GM19372 (cell line): ENCODE results near the gene EFCAB9.
A peak's percentile ranks its signal among the peaks of the same experiment; 100 is the strongest.
"Not testable (repeated sequence)": the region's sequence is repeated elsewhere in the genome, so short reads cannot be mapped to it uniquely, and the experiment has no call there.

Experiments
- ATAC-seq: cut with Tn5 transposase; IDR thresholded peaks from one replicate; pipeline ENCODE4 v1.9.1; 2021; ENCODE audit warnings: mild to moderate bottlenecking, low read depth, moderate library complexity; ENCODE audit not compliant: unreplicated experiment

The EFCAB9 gene

DNA sequence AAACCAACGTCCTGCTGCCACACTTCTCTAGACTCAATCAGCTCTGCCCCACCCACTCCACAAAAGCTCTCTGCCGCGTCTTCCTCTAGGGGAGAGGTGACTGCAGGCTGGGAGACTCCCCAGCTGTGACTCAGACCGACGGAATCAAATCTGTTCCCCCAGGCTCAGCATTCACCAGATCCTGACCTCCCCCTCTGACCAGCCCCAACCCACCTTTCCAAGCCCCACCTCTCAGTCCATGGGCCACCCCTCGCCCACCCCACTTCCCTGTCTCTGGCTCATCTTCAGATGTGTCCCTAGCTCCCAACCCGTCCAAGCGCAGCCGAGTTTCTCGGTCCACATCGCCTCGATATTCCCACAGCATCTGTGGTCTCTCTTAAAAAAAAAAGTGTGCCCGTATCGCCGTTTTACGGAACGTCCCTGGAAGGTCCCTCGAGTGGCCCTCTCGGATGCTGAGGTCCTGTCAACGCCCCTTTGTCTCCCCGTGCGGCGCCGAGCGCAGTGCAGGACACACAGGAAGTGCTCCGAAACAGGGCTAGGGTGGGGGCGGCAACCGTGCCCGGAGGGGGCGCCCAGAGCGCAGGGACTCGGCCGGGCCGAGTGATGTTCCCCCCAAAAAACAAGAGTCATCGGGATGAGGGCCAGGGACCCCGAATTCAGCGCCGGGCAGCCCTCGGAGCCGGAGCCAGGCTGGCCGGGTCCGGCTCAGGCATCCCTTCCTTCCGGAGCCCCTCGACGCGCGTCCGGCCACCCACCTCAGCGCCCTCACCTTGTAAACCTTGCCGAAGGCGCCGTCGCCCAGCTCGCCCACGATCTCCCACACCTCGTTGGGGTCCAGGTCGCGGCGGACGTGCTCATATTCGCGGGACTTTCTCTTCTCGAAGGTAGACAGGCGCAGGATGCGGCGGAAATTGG is 6.6 kb upstream of the EFCAB9 start:
- ATAC-seq: peak; percentile 28

DNA sequence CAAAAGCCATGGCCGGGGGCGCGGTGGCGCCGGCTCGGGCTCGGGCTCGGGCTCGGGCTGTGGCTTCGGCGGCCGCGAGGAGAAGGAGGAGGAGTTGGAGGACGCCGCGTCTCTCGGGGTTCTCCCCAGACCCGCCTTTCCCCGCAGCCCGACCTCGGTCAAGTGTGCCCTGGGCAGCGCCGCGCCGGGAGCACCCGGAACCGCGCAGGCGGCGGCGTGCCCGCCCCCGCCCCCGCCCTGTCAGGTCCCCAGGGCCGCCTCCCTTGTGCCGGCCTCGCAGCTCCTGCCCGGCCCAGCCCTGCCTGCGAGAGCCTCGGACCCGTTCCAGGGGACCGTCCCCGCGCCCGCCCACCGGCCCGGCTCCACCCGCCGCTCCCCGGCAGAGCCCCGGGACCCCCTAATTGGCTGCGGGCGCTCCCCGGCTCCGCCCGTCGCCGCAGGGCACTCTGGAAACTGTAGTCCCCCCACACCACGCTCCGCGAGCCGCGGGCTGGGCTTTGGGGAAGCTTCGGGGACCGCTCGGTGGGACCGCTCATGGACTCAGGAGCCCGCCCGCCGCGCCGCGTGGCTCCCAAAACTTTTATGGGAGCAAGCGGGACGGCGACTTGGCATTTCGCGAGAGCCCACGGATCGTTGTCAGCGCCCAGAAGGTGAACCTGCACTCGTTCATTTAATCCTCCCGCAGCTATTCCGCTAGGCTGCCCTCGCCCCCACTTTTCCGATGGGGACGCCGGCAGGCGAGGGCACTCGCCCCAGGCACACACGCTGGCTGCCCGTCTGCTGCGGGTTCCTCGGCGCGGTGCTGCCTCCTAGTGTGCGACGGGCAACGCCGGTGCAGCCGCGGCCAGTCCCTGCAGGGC is 5.7 kb upstream of the EFCAB9 start, which contains the start of gene STK10:
TSS of gene STK10 (minus strand) at position 192 of the 860 bp plus-strand sequence. CDS start at position 10, 182 bp downstream.
- ATAC-seq: peak; percentile 65

DNA sequence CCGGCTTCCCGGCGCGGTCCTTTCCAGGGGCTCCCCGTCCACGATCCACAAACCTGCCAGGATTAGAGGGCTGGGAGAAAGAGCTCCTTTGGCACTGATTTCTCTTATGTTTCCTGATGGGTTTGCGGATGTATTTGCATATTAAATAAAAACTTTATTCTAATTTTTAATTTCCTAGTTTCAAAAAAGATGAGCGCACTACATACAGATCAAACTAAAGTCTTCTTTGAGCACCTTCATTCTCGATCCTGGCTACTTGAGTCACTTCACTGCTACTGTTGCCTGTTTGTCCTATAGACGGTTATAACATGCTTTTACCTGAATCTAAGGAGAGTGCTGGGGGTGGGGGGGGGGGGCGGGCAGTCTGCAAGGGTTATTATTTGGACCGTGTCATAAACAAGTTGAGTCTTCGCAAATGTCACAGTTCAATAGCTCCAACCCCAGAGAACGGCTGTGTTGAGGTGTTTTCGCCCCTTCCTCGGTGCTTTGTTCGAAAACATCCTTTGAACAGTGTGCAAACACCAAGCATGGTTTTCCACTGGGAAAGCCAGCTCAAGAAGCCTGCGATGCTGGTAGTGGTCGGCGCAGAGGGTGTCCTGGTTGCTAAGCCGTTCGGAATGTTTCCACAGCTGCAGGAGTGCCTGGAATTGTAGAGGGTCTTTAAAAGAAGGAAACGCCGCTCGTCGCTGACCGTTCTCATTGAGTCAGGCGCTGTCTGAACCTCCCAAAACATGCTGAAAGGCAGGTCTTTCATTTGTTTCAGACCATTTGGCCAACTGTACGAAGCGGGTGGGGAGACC is 4.9 kb upstream of the EFCAB9 start:
- no peak for ATAC-seq

DNA sequence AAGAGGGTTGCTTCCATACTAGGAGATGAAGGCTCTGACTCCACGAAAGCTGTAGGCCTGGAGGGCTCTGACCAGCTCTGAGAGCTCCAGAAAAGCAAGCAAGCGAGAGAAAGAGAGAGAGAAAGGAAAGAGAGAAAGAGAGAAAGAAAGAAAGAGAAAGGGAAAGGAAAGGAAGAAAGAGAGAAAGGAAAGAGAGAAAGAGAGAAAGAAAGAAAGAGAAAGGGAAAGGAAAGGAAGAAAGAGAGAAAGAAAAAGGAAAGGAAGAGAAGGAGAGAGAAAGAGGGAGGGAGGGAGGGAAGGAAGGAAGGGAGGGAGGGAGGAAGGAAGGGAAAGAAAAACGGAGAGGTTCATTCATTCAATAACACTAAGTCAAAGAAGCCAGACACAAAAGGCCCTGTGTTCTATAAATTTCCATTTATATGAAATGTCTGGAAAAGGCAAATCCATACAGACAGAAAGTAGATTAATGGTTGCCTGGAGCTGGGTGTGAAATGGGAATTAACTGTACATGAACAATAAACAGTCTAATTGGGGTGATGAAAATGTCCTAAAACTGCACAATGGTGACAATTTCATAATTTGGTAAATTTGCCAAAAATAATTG is 4.2 kb upstream of the EFCAB9 start:
- no peak for ATAC-seq

- no peak for ATAC-seq
Measured at GRCh38 chr5:172194985-172195774, 1.2 kb downstream of the EFCAB9 start.

GRCh38 chr5:172197775-172198174 is 3.8 kb downstream of the EFCAB9 start:
- ATAC-seq: not testable (repeated sequence)

DNA sequence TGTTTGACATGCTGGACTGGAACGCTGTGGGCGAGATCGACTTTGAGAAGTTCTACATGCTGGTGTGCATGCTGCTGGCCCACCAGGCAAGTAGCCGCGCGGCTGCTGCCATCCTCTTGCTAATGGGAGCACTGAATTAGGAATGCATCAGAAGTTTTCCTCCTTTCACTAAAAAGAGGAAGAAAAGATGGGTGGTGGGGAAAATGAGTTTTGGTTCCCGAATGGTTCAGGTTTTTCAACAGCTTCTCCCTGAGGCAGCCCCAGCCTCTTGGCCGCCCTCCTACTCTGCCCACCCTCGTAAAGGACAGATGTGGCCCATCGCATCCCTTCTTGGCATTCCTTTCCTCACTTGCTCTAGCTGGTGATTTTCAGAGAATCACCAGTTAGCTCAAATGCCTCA is 5.5 kb downstream of the EFCAB9 start:
- ATAC-seq: no peak

DNA sequence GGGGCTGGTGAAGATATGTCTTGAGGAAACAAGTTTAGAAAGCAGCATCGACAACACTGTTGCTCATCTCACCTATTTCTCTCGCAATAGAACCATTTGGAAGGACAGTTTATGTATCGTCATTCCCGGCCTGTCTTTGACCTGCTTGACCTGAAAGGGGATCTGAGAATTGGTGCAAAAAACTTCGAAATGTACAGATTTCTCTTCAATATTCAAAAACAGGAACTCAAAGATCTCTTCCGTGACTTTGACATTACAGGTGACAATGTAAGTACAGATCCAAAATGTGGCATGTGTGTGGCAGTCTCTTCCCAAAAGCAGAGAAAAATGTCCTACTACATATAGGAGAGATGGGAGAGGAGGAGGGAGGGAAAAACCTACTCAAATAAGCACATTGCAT is 6.5 kb downstream of the EFCAB9 start:
- ATAC-seq: no peak

- ATAC-seq: not testable (repeated sequence)
Measured at GRCh38 chr5:172205984-172206383, 12.0 kb downstream of the EFCAB9 start.

DNA sequence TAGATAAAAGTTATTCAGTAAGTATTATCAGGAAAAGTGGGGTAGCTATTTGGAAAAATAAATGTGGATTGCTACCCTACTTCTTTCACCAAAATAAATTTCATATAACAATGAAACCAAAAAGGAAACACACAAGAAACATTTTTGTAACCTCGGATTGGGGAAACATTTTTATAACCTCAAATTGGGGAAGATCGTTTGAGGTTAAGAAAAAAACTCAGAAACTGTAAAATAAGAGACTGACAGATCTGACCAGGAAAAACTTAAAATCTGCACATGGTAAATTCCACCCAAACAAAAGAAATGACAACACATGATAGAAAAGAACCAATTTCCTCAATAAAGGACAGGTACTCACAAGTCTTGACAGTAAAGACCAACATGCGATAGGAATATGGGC is 13.5 kb downstream of the EFCAB9 start:
- no peak for ATAC-seq

DNA sequence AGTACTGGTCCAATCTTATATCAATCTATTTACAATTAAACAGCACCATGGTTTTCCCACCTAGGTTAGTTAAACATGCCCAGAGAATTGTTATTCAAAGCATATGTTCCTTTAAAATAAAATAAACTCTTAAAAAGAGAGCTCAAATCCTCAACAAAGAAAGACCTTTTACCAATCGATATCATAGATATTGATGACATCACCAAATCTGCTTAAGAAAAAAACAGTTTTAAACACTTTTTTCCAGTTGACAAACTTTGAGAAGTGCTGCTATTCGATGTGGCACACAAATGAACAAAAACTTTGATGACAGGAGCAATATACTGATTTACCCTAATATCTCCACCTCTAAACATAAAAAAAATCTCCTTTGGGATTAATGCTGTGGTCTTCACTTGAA is 15.7 kb downstream of the EFCAB9 start:
- no peak for ATAC-seq

DNA sequence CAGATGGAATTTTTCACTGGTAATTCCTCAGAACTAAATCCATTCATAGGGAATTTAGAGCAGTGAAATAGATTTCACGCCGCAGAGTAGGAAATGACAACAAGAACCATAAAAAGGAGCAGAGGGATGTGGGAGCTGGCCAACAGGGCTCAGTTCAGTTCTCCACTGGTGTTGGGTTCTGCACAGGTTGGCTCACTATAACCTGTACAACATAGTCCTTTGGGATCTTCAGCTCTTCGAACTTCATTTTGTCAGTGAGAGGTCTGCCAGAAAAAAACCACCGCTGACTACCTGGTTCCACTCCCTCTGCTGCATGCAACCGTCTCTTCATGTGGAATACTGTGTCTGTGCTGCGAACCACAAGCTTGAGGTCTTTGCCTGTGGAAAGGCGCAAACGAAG is 17.7 kb downstream of the EFCAB9 start:
- ATAC-seq: no peak

DNA sequence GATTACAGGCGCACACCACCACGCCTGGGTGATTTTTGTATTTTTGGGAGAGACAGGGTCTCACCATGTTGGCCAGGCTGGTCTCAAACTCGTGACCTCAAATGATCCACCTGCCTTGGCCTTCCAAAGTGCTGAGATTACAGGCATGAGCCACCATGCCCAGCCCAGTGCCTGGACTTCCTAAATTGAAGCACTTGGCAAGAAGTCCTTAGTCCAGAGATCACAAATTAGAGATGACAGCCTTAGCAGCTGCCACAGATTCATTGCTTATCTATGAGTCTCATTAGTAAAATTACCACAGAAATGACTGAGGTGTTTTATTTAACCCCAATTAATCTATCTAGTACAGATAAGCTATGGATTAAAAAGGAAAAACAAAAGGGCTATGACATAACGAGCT is 19.2 kb downstream of the EFCAB9 start:
- no peak for ATAC-seq

- ATAC-seq: no peak
Measured at GRCh38 chr5:172216345-172216744, 22.4 kb downstream of the EFCAB9 start.

DNA sequence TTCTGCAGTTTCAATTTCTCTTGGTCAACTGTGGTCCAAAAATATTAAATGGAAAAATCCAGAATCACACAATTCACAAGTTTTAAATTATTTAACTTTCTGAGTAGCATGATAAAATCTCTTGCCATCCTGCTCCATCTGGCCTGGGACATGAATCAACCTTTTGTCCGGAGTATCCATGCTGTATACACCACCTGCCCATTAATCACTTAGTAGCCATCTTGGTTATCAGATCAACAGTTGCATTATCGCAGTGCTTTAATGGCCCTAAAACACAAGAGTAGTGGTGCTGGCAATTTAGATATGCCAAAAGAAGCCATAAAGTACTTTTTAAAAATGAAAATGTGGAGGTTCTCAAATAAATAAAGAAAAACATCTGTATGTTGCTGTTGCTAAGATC is 25.3 kb downstream of the EFCAB9 start:
- ATAC-seq: no peak

DNA sequence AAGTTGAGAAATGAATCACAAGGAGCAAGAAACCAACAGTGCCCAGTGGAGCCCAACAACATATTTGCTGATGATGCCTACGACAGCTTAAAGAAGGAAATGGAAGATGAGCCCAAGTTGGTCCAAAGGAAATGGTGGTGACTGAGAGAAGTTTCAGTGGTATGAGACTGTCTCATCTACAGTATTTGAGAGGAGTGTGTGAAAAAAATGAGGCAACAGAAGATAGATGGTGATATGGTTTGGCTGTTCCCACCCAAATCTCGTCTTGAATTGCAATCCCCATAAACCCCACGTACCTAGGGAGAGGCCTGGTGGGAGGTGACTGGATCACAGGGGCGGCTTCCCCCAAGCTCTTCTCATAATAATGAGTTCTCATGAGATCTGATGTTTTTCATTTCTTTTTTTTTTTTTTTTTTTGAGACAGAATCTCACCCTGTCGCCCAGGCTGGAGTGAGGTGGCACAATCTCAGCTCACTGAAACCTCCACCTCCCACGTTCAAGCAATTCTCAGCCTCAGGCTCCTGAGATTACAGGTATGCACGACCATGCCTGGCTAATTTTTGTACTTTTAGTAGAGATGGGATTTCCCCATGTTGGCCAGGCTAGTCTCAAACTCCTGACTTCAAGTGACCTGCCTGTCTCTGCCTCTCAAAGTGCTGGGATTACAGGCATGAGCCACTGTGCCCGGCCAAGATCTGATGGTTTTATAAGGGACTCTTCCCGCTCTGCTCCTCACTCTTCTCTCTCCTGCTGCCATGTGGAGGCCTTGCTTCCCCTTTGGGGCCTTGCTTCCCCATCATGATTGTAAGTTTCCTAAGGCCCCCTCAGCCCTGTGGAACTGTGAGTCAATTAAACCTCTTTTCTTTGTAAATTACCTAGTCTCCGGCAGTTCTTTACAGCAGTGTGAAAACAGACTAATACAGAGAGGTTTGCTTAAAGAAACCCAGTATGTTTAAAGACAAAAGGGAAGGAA is 30.2 kb downstream of the EFCAB9 start:
- ATAC-seq: peak; percentile 71

DNA sequence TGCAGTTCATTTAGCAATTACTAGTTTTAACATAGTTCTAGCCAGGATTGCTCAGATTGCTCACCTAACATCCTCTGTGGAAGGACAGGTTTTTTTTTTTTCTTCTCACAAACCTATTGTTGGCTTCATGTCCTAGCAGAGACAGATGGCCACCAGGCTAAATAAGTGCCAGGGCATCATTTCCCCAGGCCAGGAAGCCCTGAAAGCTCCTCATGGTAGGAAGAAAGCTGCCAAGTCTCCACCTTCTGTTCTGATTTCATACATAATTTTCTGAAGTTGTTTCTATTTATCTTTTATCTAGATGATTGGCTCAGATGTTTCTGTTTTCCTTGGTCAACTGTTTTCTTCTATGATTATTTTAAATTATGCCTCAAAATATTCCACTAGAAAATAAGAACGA is 31.0 kb downstream of the EFCAB9 start:
- no peak for ATAC-seq

DNA sequence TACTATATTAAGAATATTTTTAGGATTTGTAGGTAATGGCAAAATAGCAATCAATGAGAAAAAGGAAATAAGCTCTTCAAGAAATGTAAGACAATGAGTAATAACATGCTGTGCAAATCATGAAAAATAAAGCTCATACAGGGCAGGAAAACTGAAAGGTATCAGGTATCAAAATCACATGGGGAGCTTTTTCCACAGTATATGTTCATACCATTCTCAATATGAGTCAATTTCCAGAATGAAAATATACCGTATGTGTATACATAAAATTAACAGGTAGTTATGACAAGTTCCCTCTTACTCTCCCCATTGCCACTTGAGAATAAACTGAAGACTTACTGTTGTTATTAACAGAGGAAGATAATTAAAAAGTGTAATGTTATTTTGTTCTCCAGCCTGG is 35.9 kb downstream of the EFCAB9 start:
- ATAC-seq: no peak
